ENCODE results near the gene EIF4EBP2. TPM values are rescaled to one million over a fixed set of nuclear protein-coding genes. Genes with fewer than 3 reads are reported as not detected.
A peak's percentile ranks its signal among the peaks of the same experiment; 100 is the strongest.

Gene EIF4EBP2
- polyA plus RNA-seq, 1 of the 3 experiments (the other 2 are of a cell fraction) = 9.9 TPM

DNA sequence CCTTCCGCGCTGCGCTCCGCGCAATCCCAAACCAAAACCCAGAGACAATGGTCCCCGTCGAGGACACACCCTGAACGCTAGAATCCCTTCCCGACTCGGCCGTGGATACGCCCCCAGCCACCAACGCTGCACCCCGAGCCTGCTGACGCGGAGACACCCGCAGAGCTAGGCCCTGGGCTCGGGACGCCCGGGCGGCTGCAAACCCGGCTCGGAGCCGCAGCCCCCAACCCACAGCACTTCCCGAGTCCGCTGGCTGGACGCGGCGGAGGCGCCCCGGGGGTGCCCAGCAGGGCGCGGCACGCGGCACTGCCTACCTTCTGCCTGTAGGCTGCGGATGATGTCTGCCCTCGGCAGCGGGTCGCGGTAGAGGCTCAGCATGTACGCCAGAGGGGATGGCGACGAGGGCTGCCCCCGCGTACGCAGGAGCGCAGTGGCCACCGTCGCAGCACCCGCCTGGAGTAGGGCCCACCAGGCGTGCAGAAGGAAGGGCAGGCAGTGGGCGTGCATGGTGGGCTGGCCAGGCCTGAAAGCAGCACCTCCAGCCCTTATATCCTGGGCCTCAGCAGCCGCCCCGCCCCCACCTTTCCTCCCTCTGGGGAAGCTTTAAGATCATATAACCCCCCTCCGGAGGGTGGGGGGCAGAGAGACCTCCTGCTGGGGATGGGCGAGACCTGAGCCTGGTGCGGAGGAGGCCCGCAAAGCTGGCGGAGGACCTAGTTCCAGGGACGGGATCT, 37.4 kb downstream of the EIF4EBP2 start, which contains the start of gene NODAL:
TSS of gene NODAL (minus strand) at position 521 of the 734 bp plus-strand sequence. CDS start at position 507, 14 bp downstream.
- Histone ChIP-seq H3K27ac (ENCODE audit: low read depth in 2 of 2, low read length in 1 of 2) (no peak within 1 kb of the TSS), H3K36me3 (replicated peaks in 1 of 2; ENCODE audit: control insufficient read depth in 1 of 2, insufficient read depth in 2 of 2, low read length in 1 of 2) (no peaks in the 10 kb centered on the region), H2AFZ (ENCODE audit: low read depth) (no peak within 1 kb of the TSS), H3K4me1 (ENCODE audit: control insufficient read depth in 1 of 2, insufficient read depth in 2 of 2, low read depth in 1 of 2, low read length in 1 of 2) (peaks cover 0 to 9% of the 10 kb centered on the region in 2 experiments; a peak in 1 of 4 replicates), H3K79me2 (ENCODE audit: insufficient read depth) (no peaks in the 10 kb centered on the region), H3F3A (replicated peaks; ENCODE audit: insufficient read depth) (no peaks in the 10 kb centered on the region), H3K9me3 (no peaks in the 10 kb centered on the region), H3K9ac (no peak within 1 kb of the TSS), H3K4me2 (peak within 1 kb of the TSS; percentile 41; the same call in 1 of the 2 replicates), H3K9me2 (no peaks in the 10 kb centered on the region), H4K20me1 (ENCODE audit: insufficient read depth) (no peaks in the 10 kb centered on the region), H3K4me3 (ENCODE audit: low read depth in 2 of 2, low read length in 1 of 2) (peak within 1 kb of the TSS in 1 of 2 experiments; percentile 19; a peak in 1 of 4 replicates), H3K27me3 (ENCODE audit: insufficient read depth) (peaks cover 33% of the 10 kb centered on the region)
- peak; percentile 72 for DNase-seq
- TF ChIP-seq MAX (IDR thresholded peaks at IDR 0.05; ENCODE audit: low read depth) (no peak), RAD21 (IDR thresholded peaks at IDR 0.05; ENCODE audit: low read length) (no peak), ELF1 (IDR thresholded peaks at IDR 0.05) (no peak), NFIC (IDR thresholded peaks at IDR 0.05; ENCODE audit: borderline replicate concordance) (no peak), SMC3 (IDR thresholded peaks at IDR 0.05; ENCODE audit: low read depth, low read length) (no peak), POLR2AphosphoS5 (IDR thresholded peaks at IDR 0.05; ENCODE audit: low read depth, low read length) (no peak), TEAD4 (IDR thresholded peaks at IDR 0.05; ENCODE audit: borderline replicate concordance, insufficient read depth) (no peak), MXI1 (IDR thresholded peaks at IDR 0.05; ENCODE audit: low read depth, low read length) (no peak), TCF12 (IDR thresholded peaks at IDR 0.05) (no peak), EP300 (IDR thresholded peaks at IDR 0.05; ENCODE audit: borderline replicate concordance in 1 of 2, low read depth in 1 of 2, low read length in 1 of 2) (no peak), FOSL2 (IDR thresholded peaks at IDR 0.05; ENCODE audit: borderline replicate concordance, low read depth) (no peak), FOXM1 (IDR thresholded peaks at IDR 0.05; ENCODE audit: low read depth) (no peak), USF1 (IDR thresholded peaks at IDR 0.05; ENCODE audit: borderline replicate concordance, low read depth) (no peak), FOXJ3 (CRISPR knock-in tag; IDR thresholded peaks at IDR 0.05) (no peak), RXRA (IDR thresholded peaks at IDR 0.05; ENCODE audit: borderline replicate concordance, low read depth) (no peak)
- TF ChIP-seq, protein P1, sequence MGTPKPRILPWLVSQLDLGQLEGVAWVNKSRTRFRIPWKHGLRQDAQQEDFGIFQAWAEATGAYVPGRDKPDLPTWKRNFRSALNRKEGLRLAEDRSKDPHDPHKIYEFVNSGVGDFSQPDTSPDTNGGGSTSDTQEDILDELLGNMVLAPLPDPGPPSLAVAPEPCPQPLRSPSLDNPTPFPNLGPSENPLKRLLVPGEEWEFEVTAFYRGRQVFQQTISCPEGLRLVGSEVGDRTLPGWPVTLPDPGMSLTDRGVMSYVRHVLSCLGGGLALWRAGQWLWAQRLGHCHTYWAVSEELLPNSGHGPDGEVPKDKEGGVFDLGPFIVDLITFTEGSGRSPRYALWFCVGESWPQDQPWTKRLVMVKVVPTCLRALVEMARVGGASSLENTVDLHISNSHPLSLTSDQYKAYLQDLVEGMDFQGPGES (IDR thresholded peaks at IDR 0.05; ENCODE audit: low read depth, low read length) = no peak
- TF ChIP-seq, protein P2, sequence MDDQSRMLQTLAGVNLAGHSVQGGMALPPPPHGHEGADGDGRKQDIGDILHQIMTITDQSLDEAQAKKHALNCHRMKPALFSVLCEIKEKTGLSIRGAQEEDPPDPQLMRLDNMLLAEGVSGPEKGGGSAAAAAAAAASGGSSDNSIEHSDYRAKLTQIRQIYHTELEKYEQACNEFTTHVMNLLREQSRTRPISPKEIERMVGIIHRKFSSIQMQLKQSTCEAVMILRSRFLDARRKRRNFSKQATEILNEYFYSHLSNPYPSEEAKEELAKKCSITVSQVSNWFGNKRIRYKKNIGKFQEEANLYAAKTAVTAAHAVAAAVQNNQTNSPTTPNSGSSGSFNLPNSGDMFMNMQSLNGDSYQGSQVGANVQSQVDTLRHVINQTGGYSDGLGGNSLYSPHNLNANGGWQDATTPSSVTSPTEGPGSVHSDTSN (IDR thresholded peaks at IDR 0.05) = no peak
- TF ChIP-seq, protein P3, sequence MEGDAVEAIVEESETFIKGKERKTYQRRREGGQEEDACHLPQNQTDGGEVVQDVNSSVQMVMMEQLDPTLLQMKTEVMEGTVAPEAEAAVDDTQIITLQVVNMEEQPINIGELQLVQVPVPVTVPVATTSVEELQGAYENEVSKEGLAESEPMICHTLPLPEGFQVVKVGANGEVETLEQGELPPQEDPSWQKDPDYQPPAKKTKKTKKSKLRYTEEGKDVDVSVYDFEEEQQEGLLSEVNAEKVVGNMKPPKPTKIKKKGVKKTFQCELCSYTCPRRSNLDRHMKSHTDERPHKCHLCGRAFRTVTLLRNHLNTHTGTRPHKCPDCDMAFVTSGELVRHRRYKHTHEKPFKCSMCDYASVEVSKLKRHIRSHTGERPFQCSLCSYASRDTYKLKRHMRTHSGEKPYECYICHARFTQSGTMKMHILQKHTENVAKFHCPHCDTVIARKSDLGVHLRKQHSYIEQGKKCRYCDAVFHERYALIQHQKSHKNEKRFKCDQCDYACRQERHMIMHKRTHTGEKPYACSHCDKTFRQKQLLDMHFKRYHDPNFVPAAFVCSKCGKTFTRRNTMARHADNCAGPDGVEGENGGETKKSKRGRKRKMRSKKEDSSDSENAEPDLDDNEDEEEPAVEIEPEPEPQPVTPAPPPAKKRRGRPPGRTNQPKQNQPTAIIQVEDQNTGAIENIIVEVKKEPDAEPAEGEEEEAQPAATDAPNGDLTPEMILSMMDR (IDR thresholded peaks at IDR 0.05) = no peak
- TF ChIP-seq, protein P4, sequence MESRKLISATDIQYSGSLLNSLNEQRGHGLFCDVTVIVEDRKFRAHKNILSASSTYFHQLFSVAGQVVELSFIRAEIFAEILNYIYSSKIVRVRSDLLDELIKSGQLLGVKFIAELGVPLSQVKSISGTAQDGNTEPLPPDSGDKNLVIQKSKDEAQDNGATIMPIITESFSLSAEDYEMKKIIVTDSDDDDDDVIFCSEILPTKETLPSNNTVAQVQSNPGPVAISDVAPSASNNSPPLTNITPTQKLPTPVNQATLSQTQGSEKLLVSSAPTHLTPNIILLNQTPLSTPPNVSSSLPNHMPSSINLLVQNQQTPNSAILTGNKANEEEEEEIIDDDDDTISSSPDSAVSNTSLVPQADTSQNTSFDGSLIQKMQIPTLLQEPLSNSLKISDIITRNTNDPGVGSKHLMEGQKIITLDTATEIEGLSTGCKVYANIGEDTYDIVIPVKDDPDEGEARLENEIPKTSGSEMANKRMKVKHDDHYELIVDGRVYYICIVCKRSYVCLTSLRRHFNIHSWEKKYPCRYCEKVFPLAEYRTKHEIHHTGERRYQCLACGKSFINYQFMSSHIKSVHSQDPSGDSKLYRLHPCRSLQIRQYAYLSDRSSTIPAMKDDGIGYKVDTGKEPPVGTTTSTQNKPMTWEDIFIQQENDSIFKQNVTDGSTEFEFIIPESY (IDR thresholded peaks at IDR 0.05; ENCODE audit: borderline replicate concordance, low read depth) = no peak
- ChIA-PET POLR2A (no interaction called here), CTCF (interaction anchor here (0.9 to 2.7 kb wide), 3 partner anchors 7 to 20 kb away, joined by 3 to 9 read pairs (median 3); no protein-coding TSS in a partner anchor)
- 37% methylated on average over 26 of the region's 60 CpGs for WGBS (ENCODE audit: low lambda C conversion rate)
